ENCODE data around the gene ATP2C2. TPM values are rescaled to one million over a fixed set of nuclear protein-coding genes. Genes with fewer than 3 reads are reported as not detected.

ATP2C2 gene
- total and polyA plus RNA-seq, 12 donors: 0.07 to 2.2 (median 0.54) TPM; not detected in 2

GRCh38 chr16:84322749-84323148, 45.6 kb upstream of the ATP2C2 start:
- Histone ChIP-seq H3K4me1 (replicated peaks in 1 of 2) (no peaks in the 10 kb centered on the region), H3K27ac (no peak overlapping the region), H3K4me3 (no peak overlapping the region), H3K36me3 (replicated peaks in 1 of 2) (no peaks in the 10 kb centered on the region), H3K27me3 (no peaks in the 10 kb centered on the region), H3K9me3 (replicated peaks in 1 of 3) (no peaks in the 10 kb centered on the region)
- TF ChIP-seq, protein P1, sequence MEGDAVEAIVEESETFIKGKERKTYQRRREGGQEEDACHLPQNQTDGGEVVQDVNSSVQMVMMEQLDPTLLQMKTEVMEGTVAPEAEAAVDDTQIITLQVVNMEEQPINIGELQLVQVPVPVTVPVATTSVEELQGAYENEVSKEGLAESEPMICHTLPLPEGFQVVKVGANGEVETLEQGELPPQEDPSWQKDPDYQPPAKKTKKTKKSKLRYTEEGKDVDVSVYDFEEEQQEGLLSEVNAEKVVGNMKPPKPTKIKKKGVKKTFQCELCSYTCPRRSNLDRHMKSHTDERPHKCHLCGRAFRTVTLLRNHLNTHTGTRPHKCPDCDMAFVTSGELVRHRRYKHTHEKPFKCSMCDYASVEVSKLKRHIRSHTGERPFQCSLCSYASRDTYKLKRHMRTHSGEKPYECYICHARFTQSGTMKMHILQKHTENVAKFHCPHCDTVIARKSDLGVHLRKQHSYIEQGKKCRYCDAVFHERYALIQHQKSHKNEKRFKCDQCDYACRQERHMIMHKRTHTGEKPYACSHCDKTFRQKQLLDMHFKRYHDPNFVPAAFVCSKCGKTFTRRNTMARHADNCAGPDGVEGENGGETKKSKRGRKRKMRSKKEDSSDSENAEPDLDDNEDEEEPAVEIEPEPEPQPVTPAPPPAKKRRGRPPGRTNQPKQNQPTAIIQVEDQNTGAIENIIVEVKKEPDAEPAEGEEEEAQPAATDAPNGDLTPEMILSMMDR (IDR thresholded peaks at IDR 0.05): no peak
- no peak for TF ChIP-seq POLR2A (IDR thresholded peaks at IDR 0.05)
- intact Hi-C loops (cut with DNase I): no loop called here
- 67 to 77% (median 69%) methylated on average over 4 of the region's 4 CpGs for WGBS, 4 donors
- no peak for DNase-seq

- intact Hi-C loops (cut with DNase I): no loop called here
- Histone ChIP-seq H3K4me3 (no peak overlapping the region), H3K36me3 (replicated peaks in 1 of 2) (no peaks in the 10 kb centered on the region), H3K4me1 (replicated peaks in 1 of 2) (no peaks in the 10 kb centered on the region), H3K27ac (no peak overlapping the region), H3K27me3 (no peaks in the 10 kb centered on the region), H3K9me3 (replicated peaks in 1 of 3) (no peaks in the 10 kb centered on the region)
- no peak for DNase-seq
- TF ChIP-seq, protein P1 (IDR thresholded peaks at IDR 0.05): no peak
- TF ChIP-seq POLR2A (IDR thresholded peaks at IDR 0.05): no peak
- 69 to 83% (median 75%) methylated on average over 7 of the region's 7 CpGs for WGBS, 4 donors
These were observed 44.7 kb upstream of the ATP2C2 start for GRCh38 chr16:84323606-84324005.

- H3K9me3 ChIP-seq (replicated peaks in 1 of 3): no peaks in the 10 kb centered on the region
These were observed 43.7 kb upstream of the ATP2C2 start for GRCh38 chr16:84324434-84325262.

GRCh38 chr16:84326545-84326944, 41.8 kb upstream of the ATP2C2 start:
- intact Hi-C loops (cut with DNase I): no loop called here
- no peak for DNase-seq
- TF ChIP-seq POLR2A (IDR thresholded peaks at IDR 0.05): no peak
- TF ChIP-seq, protein P1 (IDR thresholded peaks at IDR 0.05): no peak
- Histone ChIP-seq H3K27me3 (no peaks in the 10 kb centered on the region), H3K4me3 (no peak overlapping the region), H3K4me1 (replicated peaks in 1 of 2) (no peaks in the 10 kb centered on the region), H3K9me3 (replicated peaks in 1 of 3) (no peaks in the 10 kb centered on the region), H3K36me3 (replicated peaks in 1 of 2) (no peaks in the 10 kb centered on the region), H3K27ac (no peak overlapping the region)
- WGBS, 4 donors: 69 to 87% (median 77%) methylated on average over 1 to 2 of the region's 2 CpGs

More at GRCh38 chr16:84324434-84325262, 43.7 kb upstream of the ATP2C2 start:
- Histone ChIP-seq H3K36me3 (replicated peaks in 1 of 2) (no peaks in the 10 kb centered on the region), H3K4me3 (no peak overlapping the region), H3K27ac (no peak overlapping the region), H3K4me1 (replicated peaks in 1 of 2) (no peaks in the 10 kb centered on the region), H3K27me3 (no peaks in the 10 kb centered on the region)
- DNase-seq: no peak
- WGBS, 4 donors: 44 to 65% (median 54%) methylated on average over 2 of the region's 2 CpGs
- no peak for TF ChIP-seq POLR2A (IDR thresholded peaks at IDR 0.05)
- TF ChIP-seq, protein P1 (IDR thresholded peaks at IDR 0.05): no peak
- intact Hi-C loops (cut with DNase I): no loop called here
